ENCODE measurements around the gene RNASE8. TPM values are rescaled to one million over a fixed set of nuclear protein-coding genes. Genes with fewer than 3 reads are reported as not detected.
"Not testable (repeated sequence)": the region's sequence is repeated elsewhere in the genome, so short reads cannot be mapped to it uniquely, and the experiment has no call there.

Gene RNASE8
- total and polyA plus RNA-seq, 2 of the 8 experiments (the other 6 are each of a cell fraction or from before 2014, with no cell fraction given): not detected

GRCh38 chr14:21009721-21010120 is 47.9 kb upstream of the RNASE8 start:
- H4K91ac ChIP-seq (replicated peaks; ENCODE audit: insufficient read length, low read length); H3K14ac ChIP-seq (ENCODE audit: insufficient read length); H3K23me2 ChIP-seq (ENCODE audit: low read depth, low read length); H3K4ac ChIP-seq (replicated peaks; ENCODE audit: insufficient read length, low read depth, low read length); H3K4me2 ChIP-seq (ENCODE audit: insufficient read depth in 1 of 2, low read depth in 2 of 2, low read length in 2 of 2); H3K18ac ChIP-seq (ENCODE audit: extremely low read depth, low read length); H4K5ac ChIP-seq (ENCODE audit: insufficient read length, low read depth, low read length); H2AFZ ChIP-seq (ENCODE audit: low read length); H4K8ac ChIP-seq (ENCODE audit: extremely low read depth, insufficient read depth, low read length); FAIRE-seq; H2BK15ac ChIP-seq (ENCODE audit: low read length); H2BK12ac ChIP-seq (ENCODE audit: low read depth, low read length); H3K27me3 ChIP-seq (replicated peaks in 1 of 4; ENCODE audit: control insufficient read depth in 3 of 4, extremely low read depth in 1 of 4, insufficient read depth in 3 of 4, low read length in 3 of 4); H3K27ac ChIP-seq (ENCODE audit: low read depth, low read length); H2BK120ac ChIP-seq (replicated peaks; ENCODE audit: low read depth, low read length); H3K79me2 ChIP-seq (ENCODE audit: control insufficient read depth in 1 of 2, insufficient read depth in 2 of 2, low read length in 2 of 2); H3K4me1 ChIP-seq (replicated peaks in 1 of 4; ENCODE audit: control insufficient read depth in 3 of 4, insufficient read depth in 4 of 4, low read length in 3 of 4); H3K56ac ChIP-seq (replicated peaks; ENCODE audit: insufficient read length, low read depth, low read length); H3K36me3 ChIP-seq (ENCODE audit: control insufficient read depth in 2 of 4, insufficient read depth in 4 of 4, low read length in 3 of 4); DNase-seq (ENCODE audit: low read depth in 1 of 2, low spot score in 2 of 2); H3K9ac ChIP-seq (replicated peaks in 1 of 4; ENCODE audit: extremely low read depth in 1 of 4, low read depth in 3 of 4, low read length in 3 of 4); H3K4me3 ChIP-seq (ENCODE audit: extremely low read depth in 1 of 4, insufficient read depth in 2 of 4, low read depth in 3 of 4, low read length in 4 of 4); H4K20me1 ChIP-seq (replicated peaks in 1 of 2; ENCODE audit: control insufficient read depth in 1 of 2, insufficient read depth in 2 of 2, low read length in 2 of 2); H2BK20ac ChIP-seq (ENCODE audit: low read length); H3K9me3 ChIP-seq (ENCODE audit: insufficient read depth in 2 of 2, low read depth in 1 of 2, low read length in 1 of 2); H3K23ac ChIP-seq (ENCODE audit: insufficient read length); H2BK5ac ChIP-seq (ENCODE audit: low read depth, low read length); H3K79me1 ChIP-seq (ENCODE audit: low read depth, low read length); H2AK5ac ChIP-seq (ENCODE audit: low read depth, low read length): not testable (repeated sequence)
- POLR2A ChIA-PET (ENCODE audit: partially characterized antibody): interaction anchor here (1.0 to 1.2 kb wide), 2 partner anchors 79 to 86 kb away, joined by 3 read pairs; no protein-coding TSS in a partner anchor
- CTCF ChIA-PET (ENCODE audit: partially characterized antibody): interaction anchor here (2.0 to 16.1 kb wide), 5 partner anchors 8 to 85 kb away, joined by 4 to 371 read pairs (median 138); partner anchors contain the start of genes RNASE13, RNASE7, SLC39A2 and TPPP2
- 78% methylated on average over 3 of the region's 3 CpGs; no CpG with 5 or more reads in 1 of the 2 experiments for WGBS, 2 experiments (ENCODE audit: extremely low coverage in 1 of 2, insufficient coverage in 1 of 2, insufficient read length in 1 of 2, insufficient replicate concordance in 2 of 2, low coverage in 1 of 2, low lambda C conversion rate in 2 of 2, missing lambda C conversion rate in 1 of 2)
